Right atrium auricular region (tissue), 2 donors: ENCODE data around the gene RUNX2. TPM values are rescaled to one million over a fixed set of nuclear protein-coding genes. Genes with fewer than 3 reads are reported as not detected.

Experiments
- DNase-seq: peaks from one replicate; pipeline ENCODE4 v3.0.0-alpha.2; 2019; ENCODE audit warnings: low spot score
- H3K27ac ChIP-seq, 2 donors: fragments of 200-600 bp; sonication (generic); 1 replicate in 1 of 2; 2 replicates in 1 of 2; pipeline ENCODE4 v1.5.1; 2016 to 2019
- H3K27me3 ChIP-seq, 2 donors: fragments of 200-600 bp; sonication (generic); one replicate each; pipeline versions ENCODE4 v1.5.1 to v1.6.0; 2017 to 2019
- H3K36me3 ChIP-seq: fragments of 200-600 bp; sonication (generic); one replicate; pipeline ENCODE4 v1.5.1; 2016
- H3K4me1 ChIP-seq, 2 donors: fragments of 200-600 bp; sonication (generic); one replicate each; pipeline versions ENCODE4 v1.5.1 to v1.6.0; 2017 to 2019
- H3K4me3 ChIP-seq, 2 donors: fragments of 200-600 bp; sonication (generic); 1 replicate in 1 of 2; 2 replicates in 1 of 2; pipeline ENCODE4 v1.5.1; 2017 to 2019; ENCODE audit warnings: mild to moderate bottlenecking in 1 of 2, moderate library complexity in 1 of 2
- H3K9me3 ChIP-seq, 2 donors: fragments of 200-600 bp; sonication (generic); one replicate each; pipeline ENCODE4 v1.5.1; 2019
- total RNA-seq, 2 donors: library from RNA; depleted of rRNA; stranded (reverse); fragments of >200 nt; gene quantifications; one replicate each; pipeline ENCODE4 v1.1.0, GENCODE V29; 2016
- TF ChIP-seq, protein P1 (sequence below), 2 donors: fragments of 200-600 bp; sonication (generic); IDR thresholded peaks; one replicate each; pipeline ENCODE4 v1.5.1; 2019; ENCODE audit warnings: antibody characterized with exemption in 2 of 2

Gene RUNX2
- total RNA-seq, 2 donors from 2014 or later = 0.55 to 0.85 TPM

DNA sequence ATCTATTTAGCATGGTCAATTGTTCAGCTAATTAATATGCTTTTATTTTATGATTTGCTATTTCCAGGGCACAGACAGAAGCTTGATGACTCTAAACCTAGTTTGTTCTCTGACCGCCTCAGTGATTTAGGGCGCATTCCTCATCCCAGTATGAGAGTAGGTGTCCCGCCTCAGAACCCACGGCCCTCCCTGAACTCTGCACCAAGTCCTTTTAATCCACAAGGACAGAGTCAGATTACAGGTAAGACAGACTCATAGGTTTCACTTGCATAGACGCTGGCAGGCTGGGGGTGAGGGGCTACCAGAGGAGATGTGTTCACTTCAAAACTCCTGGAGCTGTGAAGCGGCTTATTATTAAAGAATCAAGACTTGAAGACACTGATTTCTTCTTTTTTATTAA lies 163.7 kb downstream of the RUNX2 start:
- no peak overlapping the region for H3K4me3 ChIP-seq
- H3K9me3 ChIP-seq = no peaks in the 10 kb centered on the region
- no peak overlapping the region for H3K27ac ChIP-seq
- no peaks in the 10 kb centered on the region for H3K36me3 ChIP-seq
- DNase-seq = no peak
- TF ChIP-seq, protein P1, sequence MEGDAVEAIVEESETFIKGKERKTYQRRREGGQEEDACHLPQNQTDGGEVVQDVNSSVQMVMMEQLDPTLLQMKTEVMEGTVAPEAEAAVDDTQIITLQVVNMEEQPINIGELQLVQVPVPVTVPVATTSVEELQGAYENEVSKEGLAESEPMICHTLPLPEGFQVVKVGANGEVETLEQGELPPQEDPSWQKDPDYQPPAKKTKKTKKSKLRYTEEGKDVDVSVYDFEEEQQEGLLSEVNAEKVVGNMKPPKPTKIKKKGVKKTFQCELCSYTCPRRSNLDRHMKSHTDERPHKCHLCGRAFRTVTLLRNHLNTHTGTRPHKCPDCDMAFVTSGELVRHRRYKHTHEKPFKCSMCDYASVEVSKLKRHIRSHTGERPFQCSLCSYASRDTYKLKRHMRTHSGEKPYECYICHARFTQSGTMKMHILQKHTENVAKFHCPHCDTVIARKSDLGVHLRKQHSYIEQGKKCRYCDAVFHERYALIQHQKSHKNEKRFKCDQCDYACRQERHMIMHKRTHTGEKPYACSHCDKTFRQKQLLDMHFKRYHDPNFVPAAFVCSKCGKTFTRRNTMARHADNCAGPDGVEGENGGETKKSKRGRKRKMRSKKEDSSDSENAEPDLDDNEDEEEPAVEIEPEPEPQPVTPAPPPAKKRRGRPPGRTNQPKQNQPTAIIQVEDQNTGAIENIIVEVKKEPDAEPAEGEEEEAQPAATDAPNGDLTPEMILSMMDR (IDR thresholded peaks at IDR 0.05) = no peak
- H3K27me3 ChIP-seq = no peaks in the 10 kb centered on the region
- H3K4me1 ChIP-seq = no peaks in the 10 kb centered on the region

DNA sequence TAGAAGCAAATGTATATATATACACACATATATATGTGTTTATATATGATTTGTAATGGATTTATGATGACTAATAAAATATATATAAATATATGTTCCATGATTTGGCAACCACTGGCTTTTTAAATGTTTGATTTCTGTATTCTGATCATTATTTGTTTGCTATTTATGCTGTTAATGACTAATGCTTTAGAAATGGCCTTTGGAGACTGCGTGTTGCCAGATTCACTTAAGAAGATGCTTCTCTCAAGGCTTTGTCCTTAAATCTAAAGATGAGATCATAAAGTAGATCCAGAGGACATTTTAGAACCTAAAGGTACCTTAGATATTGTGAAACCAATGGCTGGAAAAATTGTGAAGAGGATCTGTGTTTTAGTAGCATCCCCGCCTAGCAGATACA lies 165.6 kb downstream of the RUNX2 start:
- TF ChIP-seq, protein P1 (IDR thresholded peaks at IDR 0.05) = no peak
- H3K4me1 ChIP-seq = no peaks in the 10 kb centered on the region
- no peaks in the 10 kb centered on the region for H3K27me3 ChIP-seq
- no peaks in the 10 kb centered on the region for H3K9me3 ChIP-seq
- DNase-seq = no peak
- H3K36me3 ChIP-seq = no peaks in the 10 kb centered on the region
- H3K27ac ChIP-seq = no peak overlapping the region
- no peak overlapping the region for H3K4me3 ChIP-seq

DNA sequence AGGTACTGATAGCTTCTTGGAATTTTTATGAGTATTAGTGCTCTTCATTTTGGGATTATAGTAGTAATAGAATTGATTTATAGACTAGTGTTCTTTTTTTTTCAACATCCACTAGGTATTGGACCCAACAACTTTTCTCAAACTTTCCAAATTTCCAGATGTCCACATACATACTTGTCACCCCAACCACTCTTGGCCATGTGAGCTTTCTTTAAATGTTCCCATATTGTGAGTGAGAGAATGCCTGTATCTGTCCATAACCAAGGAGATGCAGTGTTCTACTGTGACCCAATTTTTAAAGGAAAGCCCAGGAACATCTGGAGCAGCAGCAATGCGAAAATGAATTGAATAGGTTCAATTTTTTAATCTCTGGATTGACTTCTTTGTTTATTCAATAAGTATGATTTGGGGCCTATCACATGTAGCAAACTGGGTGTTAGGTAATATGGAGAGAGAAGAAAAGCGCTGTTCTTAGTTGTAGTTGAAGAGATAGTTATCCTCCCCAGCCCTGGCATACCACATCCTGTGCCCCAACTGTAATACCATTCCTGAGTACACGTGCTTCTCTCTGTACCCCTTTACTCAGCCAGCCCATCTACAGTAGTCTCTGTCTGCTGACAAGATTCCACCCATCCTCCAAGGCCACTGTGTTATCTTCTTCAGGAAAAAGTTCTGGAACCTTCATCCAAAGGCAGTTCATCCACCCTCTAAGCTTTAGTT lies 166.4 kb downstream of the RUNX2 start:
- DNase-seq = no peak
- H3K36me3 ChIP-seq = no peaks in the 10 kb centered on the region
- H3K27ac ChIP-seq = no peak overlapping the region
- H3K27me3 ChIP-seq = no peaks in the 10 kb centered on the region
- H3K4me1 ChIP-seq = no peaks in the 10 kb centered on the region
- H3K9me3 ChIP-seq = no peaks in the 10 kb centered on the region
- H3K4me3 ChIP-seq = no peak overlapping the region
- TF ChIP-seq, protein P1 (IDR thresholded peaks at IDR 0.05) = no peak

DNA sequence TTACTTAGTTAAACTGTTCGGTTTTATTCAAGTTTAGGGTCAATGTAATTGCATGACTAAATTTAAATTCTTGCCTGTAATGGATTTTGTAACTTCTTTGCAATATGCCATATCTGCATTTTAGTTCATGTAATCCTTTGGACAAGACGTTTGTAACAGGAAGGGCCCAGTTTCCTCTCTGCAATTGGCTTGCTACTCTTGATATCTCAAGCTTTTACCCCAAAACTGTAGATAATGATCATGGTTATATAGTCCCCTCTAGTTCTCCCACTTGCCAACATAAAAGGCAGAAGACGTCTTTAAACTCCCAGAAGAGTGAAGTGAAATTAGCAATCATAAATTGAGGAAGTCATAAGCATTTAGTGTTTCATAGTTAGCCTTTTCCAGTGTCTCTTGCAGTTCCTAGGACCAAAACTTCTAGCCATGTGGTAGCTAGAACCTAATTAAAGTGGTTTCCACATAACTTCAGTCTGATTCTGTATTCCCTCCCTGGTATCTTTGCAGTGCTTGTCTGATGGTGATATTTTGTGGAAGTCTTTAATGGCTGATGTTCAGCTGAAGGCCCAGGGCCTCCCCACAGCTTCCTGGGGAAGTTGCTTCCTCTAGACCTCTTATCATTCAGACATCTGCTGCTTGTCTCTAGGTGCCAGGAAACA lies 167.4 kb downstream of the RUNX2 start:
- no peaks in the 10 kb centered on the region for H3K9me3 ChIP-seq
- TF ChIP-seq, protein P1 (IDR thresholded peaks at IDR 0.05) = no peak
- H3K4me1 ChIP-seq = no peaks in the 10 kb centered on the region
- no peak overlapping the region for H3K27ac ChIP-seq
- no peak for DNase-seq
- no peaks in the 10 kb centered on the region for H3K27me3 ChIP-seq
- no peaks in the 10 kb centered on the region for H3K36me3 ChIP-seq
- no peak overlapping the region for H3K4me3 ChIP-seq

DNA sequence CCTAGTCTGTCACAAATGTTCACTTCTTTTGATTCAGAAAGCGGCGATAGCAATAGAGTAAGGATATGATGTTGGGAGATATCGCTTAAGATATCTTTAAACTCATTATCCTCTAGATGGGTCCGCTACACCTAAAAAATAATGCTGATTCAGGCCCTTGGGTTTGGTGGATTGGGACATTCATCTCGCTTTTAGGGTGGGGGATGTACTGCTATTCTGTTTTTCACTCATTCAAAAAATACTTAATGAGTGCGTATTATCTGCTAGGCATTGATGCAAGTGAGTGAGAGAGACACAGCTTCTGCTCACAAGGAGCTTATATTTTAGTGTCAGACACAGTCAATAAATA lies 167.9 kb downstream of the RUNX2 start:
- TF ChIP-seq, protein P1 (IDR thresholded peaks at IDR 0.05) = no peak
- Histone ChIP-seq H3K27ac (no peak overlapping the region), H3K27me3 (no peaks in the 10 kb centered on the region), H3K36me3 (no peaks in the 10 kb centered on the region), H3K4me1 (no peaks in the 10 kb centered on the region), H3K9me3 (no peaks in the 10 kb centered on the region), H3K4me3 (no peak overlapping the region)
- no peak for DNase-seq
